HG03095 (cell line): ENCODE results near the gene WDR75.

Source experiments
- ATAC-seq: cut with Tn5 transposase; IDR thresholded peaks from one replicate; pipeline ENCODE4 v1.9.1; 2021; ENCODE audit warnings: moderate library complexity; ENCODE audit not compliant: unreplicated experiment

The WDR75 gene

DNA sequence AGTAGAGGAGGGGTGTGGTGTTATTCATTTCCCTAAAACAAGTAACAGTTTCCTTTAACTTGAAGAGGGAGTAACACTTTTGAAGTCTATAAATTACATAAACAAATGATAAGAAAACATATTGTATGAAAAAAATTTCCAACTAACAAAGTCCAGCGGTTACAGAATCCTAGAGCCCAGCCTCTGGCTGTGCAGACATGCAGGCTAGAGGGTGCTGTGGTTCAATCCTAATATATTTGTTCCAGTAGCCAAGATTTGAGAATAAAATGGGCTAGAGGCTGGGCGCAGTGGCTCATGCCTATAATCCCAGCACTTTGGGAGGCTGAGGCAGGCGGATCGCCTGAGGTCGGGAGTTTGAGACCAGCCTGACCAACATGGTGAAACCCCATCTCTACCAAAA is 56.9 kb downstream of the WDR75 start:
- no peak for ATAC-seq

DNA sequence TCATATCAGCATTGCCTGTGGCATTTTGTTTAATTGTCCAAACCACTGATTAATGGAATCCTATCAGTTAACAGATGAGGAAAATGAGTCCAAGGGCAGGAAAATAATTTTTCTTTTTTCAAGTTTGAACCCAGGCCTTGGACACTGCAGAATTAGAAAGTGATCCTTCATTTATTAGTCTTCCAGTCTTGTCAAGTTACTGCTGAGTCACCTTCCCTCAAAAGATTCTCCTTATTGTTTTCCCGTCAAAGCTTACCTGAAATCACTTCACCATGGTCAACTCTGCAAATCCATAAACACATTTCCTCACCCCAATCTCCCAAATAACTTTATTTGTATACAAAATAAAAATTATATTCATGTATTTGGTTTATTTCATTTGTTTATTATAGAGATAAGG is 57.9 kb downstream of the WDR75 start:
- ATAC-seq: no peak

DNA sequence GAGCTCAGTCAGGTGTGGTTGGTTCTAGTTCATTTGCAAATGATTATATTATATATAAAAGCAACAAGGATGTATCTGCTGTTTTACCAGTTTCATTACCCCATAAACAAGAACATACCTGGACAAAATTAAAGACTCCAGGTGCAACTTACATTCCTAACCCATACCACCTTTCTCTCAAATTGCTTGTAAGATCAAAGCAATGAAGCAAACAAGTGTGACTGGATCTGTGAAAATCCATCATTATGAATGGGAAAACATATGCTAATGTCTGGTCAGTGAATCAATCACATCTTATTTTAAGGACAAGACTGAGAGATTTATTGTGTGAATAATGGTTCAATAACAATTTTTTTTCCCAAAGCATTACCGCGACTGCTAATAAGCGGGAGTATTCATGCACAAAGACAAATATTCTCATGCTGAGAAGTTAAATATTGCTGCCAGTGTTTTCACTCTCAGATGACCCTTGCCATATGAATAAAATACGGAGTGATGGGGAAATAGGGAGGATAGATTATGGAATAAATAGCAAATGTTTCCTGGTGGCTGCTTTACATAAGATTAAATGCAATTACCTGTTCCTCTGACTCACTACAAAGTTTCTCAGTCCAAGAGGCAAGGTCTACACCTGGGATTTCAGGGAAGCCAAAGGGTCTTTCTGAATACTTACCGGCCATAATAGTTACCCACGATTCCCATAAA is 59.3 kb downstream of the WDR75 start:
- ATAC-seq: no peak

DNA sequence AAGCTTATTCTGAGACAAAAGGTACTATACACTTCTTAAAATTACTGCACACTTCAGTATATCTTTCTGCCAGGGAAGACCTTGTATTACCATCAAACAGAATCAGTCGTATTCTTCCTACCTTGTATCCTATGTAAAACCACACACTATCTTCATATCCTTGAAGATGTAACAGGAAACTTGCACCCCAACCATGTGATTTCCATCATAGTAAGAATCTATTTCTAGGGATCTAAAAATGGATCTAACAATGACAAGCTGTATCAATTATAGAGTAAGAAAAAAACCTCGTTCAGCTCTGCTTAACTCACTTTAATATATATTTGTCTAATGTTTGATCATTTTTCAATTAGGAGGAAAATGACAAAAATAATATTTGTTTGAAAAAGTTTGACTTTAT is 60.2 kb downstream of the WDR75 start:
- no peak for ATAC-seq

DNA sequence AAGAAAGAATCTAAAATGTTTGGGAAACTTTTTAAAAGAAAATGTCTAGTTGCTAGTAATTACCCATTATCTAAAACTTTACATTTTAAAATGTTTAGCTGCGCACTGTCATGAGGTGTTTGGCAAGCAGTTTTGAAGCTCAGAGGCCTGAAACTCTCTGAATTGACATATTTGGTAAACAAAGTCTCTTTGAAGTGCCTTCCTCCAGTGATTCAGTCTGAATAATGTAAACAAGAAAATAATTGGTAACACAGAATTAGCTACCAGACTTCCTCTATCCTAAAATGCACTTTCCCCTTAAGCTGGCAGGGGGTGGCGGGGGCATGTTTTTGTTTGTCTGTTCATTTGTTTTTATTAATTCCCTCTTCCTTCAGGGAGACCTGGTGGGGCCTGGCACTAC is 61.4 kb downstream of the WDR75 start:
- ATAC-seq: no peak

DNA sequence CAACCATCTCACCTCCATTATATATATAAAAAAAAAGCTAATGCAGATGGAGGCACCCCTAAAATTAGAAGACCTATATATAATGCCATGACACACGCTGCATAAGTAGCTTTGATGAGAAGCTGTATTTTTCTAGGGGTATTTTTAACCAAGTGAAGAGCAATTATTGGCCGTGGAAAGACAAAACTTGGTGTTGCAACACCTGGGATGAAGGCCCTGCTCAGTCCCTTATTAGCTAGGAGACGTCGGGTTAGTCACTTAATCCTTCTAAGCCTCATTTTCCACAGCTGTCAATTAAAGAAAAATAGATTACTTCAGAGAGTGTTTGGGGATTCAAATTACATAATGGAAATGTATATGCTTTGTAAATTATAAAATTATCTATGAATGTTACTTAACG is 63.0 kb downstream of the WDR75 start:
- no peak for ATAC-seq

DNA sequence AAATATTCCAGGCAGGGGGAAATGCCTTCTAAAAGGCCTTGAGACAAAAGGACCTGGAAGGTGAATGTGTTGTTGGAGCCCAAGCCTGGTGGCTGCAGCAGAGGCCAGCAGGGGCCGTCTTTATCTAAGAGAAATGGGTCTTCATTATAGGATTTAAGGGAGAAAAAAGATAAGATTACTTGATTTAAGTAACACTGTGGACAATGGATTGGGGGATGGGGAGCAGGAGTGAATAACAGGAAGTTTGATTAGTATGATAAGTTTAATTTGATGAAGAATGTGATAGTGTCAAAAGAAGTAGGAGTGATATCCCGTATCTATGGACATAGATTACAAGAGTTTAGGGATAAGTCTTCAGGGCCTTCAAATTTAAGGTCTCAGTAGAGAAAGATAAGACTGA is 64.2 kb downstream of the WDR75 start:
- no peak for ATAC-seq

DNA sequence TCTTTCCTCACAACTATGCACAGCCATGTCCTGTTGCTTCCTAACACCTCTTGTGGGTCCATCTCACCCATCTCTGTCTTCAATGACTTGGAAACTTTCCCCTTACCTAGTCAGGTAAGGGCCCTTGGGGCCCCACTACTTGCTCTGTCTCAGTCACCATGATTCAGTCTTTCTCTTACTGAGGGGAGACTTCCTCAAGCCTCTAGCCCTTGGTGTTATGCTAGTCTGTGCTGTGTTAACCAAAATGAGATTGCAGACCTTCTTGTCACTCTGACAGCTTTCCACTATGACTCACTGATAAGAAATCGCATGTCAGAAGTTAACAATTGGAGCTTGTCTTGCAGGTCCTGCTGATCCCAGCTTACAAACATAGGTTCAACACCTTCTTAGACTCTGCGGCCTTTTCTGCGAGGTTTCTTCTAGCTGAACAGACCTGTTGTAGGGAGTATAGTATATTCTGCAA is 65.3 kb downstream of the WDR75 start:
- no peak for ATAC-seq

GRCh38 chr2:189511210-189511959 is 70.1 kb downstream of the WDR75 start:
- ATAC-seq: no peak

DNA sequence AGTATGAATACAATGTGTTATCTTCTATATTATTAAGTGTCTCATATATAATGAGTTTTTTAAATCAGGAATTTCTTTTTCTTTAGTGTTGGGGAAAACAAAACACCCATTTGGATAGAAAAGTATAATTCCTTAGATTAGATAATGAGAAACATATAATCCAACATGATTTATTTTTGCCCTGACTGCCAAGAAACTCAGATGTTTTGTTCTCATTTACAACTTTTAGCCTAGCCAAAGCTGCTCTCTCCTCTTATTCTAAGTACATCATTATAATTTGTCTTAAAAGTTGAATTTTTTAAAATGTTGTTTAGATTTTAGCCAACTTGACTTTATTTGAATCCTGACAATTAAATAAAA is 70.7 kb downstream of the WDR75 start:
- ATAC-seq: no peak

- ATAC-seq: no peak
Observed at GRCh38 chr2:189512879-189513278, 71.6 kb downstream of the WDR75 start.

- ATAC-seq: no peak
Observed at GRCh38 chr2:189514104-189514503, 72.8 kb downstream of the WDR75 start.

- ATAC-seq: no peak
Observed at GRCh38 chr2:189515264-189515663, 74.0 kb downstream of the WDR75 start.

DNA sequence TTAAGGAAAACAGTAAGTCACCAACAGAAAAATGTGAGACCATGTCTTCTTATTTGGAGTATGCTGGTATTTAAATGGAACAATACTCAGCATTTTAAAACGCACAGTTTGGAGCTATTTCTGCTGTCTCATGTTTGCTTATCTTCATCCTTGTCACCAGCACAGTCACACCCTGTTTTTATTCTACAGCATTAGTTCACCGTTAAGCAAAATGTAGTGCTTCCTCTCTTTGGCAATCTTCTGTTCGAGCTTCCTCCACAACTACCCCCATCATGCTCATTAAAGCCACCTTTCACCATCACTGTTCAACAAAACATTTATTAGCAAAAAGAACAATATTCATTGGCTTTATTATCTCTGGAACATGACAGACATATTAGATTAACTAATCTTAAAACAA is 75.3 kb downstream of the WDR75 start:
- ATAC-seq: no peak

- ATAC-seq: no peak
Observed at GRCh38 chr2:189517847-189518535, 76.7 kb downstream of the WDR75 start.

DNA sequence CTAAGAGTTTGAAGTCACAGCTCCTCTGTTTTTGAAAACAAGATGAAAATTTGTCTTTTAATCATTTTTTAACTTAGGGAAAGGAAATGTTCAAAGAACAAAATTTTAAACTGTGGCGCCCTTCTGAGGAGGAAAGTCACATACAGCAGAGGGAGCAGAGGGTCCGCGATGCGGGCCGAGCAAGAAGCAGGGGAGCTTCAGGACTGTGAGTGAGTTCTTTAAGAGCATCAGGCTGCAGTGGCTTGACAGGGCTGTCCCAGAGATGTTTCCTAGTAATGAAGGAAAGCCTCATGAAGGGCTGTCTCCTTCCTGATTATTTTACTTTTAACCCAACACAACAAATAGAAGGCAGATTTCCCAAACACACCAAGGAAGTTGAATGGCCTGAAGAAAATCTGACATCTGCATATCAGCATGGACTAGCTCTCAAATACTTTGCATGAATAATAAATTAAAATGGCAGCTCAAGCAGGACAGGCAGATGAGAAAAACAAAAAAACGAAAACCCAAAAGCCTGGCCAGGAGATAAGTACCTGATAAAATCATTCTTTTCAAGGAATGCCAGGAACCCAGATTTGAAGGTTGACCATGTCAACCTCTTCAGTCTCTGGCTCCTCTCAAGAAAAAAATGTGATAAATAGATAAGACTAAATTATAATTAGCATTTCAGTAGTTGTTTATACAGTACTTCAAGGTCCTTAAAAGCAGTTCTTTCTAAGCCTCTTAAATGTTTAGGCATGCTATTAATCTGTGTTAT is 78.5 kb downstream of the WDR75 start:
- ATAC-seq: no peak

DNA sequence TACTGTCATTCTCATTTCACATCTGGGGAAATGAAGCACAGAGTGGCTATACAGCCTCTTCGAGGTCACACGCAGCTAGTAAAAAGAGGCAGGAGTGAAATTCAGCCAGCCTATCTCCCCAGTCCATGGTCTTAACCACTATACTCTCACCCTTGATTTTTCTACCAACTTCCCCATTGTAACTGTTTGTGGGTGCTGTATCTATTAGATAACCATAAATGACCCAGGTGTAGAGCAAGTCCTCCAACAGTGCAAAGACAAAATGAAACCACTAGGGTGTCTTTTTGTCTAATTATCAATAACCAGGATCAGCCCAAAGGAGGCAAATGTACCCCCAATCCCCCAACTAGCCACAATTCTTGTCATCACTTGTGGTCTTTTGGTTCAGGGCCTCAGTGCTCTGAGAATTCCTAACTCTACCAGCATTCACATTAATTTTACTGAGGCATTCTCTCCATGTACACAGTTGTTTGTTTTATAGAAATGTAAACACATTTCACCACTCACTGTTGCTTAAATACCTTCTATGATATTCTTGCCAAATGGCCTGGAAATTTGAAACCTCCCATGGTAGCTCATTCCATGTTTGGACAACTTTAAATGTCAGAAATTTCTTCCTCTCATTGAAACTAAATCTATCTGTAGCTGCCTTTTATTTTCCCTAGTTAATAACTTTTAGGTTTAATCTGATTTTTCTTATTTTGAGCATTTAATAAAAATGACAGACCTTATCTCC is 80.6 kb downstream of the WDR75 start:
- no peak for ATAC-seq

- ATAC-seq: no peak
Observed at GRCh38 chr2:189522435-189523151, 81.3 kb downstream of the WDR75 start.

DNA sequence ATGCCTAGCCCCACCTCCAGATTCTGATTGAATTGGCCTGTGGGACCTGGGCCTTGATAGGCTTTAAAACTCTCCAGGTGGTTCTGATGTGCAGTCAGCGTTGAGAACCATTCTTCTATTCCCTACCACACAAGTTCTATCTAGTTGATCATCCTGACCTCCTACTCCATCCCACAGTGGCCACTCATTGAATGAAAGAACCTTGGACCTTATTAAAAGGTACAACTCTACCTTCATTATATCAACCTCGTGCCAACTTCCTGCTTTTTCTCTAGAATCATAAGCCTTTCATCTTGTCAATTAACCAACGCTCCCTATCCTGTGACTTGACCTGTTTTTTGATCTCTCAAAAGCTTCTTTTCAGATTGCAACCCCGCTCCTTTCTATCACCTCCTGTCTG is 83.5 kb downstream of the WDR75 start:
- ATAC-seq: no peak
